HepG2 (cell line): ENCODE data around the gene SCG2. TPM values are rescaled to one million over a fixed set of nuclear protein-coding genes. Genes with fewer than 3 reads are reported as not detected.

Source experiments
- ATAC-seq: fragments of 200-7000 bp; cut with Tn5 transposase; 3 replicates; pipeline ENCODE4 v1.9.1; 2020; ENCODE audit warnings: mild to moderate bottlenecking, moderate library complexity
- BruUV-seq: library from RNA; stranded (reverse); fragments of 400-500 nt; replicated peaks from 2 replicates; lab custom pipeline; 2021; lab: Mats Ljungman, UMichigan
- CTCF ChIA-PET: fragments of 300-600 bp; formaldehyde crosslinking; extraction: SDS; loops from one replicate; lab custom pipeline; 2021; ENCODE audit warnings: low total read pairs, inconsistent platforms, low intra/inter-chr PET ratio; lab: Yijun Ruan, JAX
- POLR2A ChIA-PET: fragments of 350-600 bp; sonication (Branson Sonifier 250); formaldehyde crosslinking; loops from one replicate; lab custom pipeline; 2020; ENCODE audit warnings: antibody characterized with exemption, inconsistent platforms; lab: Yijun Ruan, JAX
- DNase-seq: peaks from one replicate; pipeline ENCODE4 v3.0.0-alpha.2; 2015; ENCODE audit warnings: low spot score
- FAIRE-seq: peaks from 3 replicates; lab custom pipeline; 2011; peaks lifted over from hg19 to GRCh38; lab: Jason Lieb, UNC
- H2AFZ ChIP-seq: one replicate; pipeline ENCODE4 v1.6.1; 2011; ENCODE audit warnings: low read length, inconsistent platforms
- H3K27ac ChIP-seq: fragments of 300-600 bp; 3 replicates; pipeline ENCODE4 v1.8.0; 2011; ENCODE audit warnings: mixed run types, mild to moderate bottlenecking, mixed read lengths, low read length, inconsistent platforms; ENCODE audit not compliant: insufficient read depth; ENCODE audit errors: extremely low read length
- H3K27me3 ChIP-seq, 2 experiments: fragments of 200-600 bp in 1 of 2; 2 replicates in 1 of 2; 3 replicates in 1 of 2; pipeline versions ENCODE4 v1.6.0 to v1.8.0; 2011; ENCODE audit warnings: low read length in 2 of 2, mild to moderate bottlenecking in 2 of 2, moderate library complexity in 2 of 2, inconsistent platforms in 1 of 2; ENCODE audit not compliant: insufficient read depth in 2 of 2, control insufficient read depth in 1 of 2
- H3K36me3 ChIP-seq, 2 experiments: fragments of 200-600 bp in 1 of 2; replicated peaks in 1 of 2; 2 replicates in 1 of 2; 3 replicates in 1 of 2; pipeline versions ENCODE4 v1.5.1 to v1.8.0; 2011; ENCODE audit warnings: low read length in 2 of 2, inconsistent platforms in 1 of 2; ENCODE audit not compliant: insufficient read depth in 2 of 2, control insufficient read depth in 1 of 2
- H3K4me1 ChIP-seq: 2 replicates; pipeline ENCODE4 v1.5.1; 2012; ENCODE audit warnings: low read length, inconsistent platforms; ENCODE audit not compliant: insufficient read depth
- H3K4me2 ChIP-seq: 2 replicates; pipeline ENCODE4 v1.6.0; 2011; ENCODE audit warnings: low read depth, low read length, inconsistent platforms
- H3K4me3 ChIP-seq, 3 experiments: fragments of 200-600 bp in 1 of 3; sonication (generic), shearing (Covaris generic) in 1 of 3; replicated peaks in 1 of 3; 2 replicates each; pipeline ENCODE4 v1.5.1; 2011 to 2016; ENCODE audit warnings: low read length in 3 of 3, inconsistent platforms in 2 of 3, low read depth in 2 of 3, mild to moderate bottlenecking in 2 of 3, control low read depth in 1 of 3, mixed read lengths in 1 of 3; ENCODE audit not compliant: insufficient read depth in 1 of 3
- H3K79me2 ChIP-seq: one replicate; pipeline ENCODE4 v1.6.1; 2011; ENCODE audit warnings: low read length, inconsistent platforms; ENCODE audit not compliant: insufficient read depth
- H3K9ac ChIP-seq: 2 replicates; pipeline ENCODE4 v1.6.0; 2011; ENCODE audit warnings: mild to moderate bottlenecking, low read depth, low read length, inconsistent platforms; ENCODE audit not compliant: insufficient read depth
- H3K9me3 ChIP-seq: 2 replicates; pipeline ENCODE4 v1.5.1; 2012; ENCODE audit warnings: mild to moderate bottlenecking, low read length
- H4K20me1 ChIP-seq: 2 replicates; pipeline ENCODE4 v1.6.0; 2011; ENCODE audit warnings: inconsistent platforms, mild to moderate bottlenecking, low read length, moderate library complexity; ENCODE audit not compliant: insufficient read depth
- ARHGAP35 ChIP-seq: sonication (generic); formaldehyde crosslinking; IDR thresholded peaks from 2 replicates; pipeline ENCODE4 v1.9.0; 2022; ENCODE audit warnings: mild to moderate bottlenecking, inconsistent platforms, moderate library complexity, missing genetic modification reagents, borderline replicate concordance
- BATF2 ChIP-seq: sonication (generic); formaldehyde crosslinking; IDR thresholded peaks from 2 replicates; pipeline ENCODE4 v1.8.0; 2022; ENCODE audit warnings: mild to moderate bottlenecking, missing genetic modification reagents, moderate library complexity
- CC2D1A ChIP-seq: sonication (generic); formaldehyde crosslinking; IDR thresholded peaks from 2 replicates; pipeline ENCODE4 v1.8.1; 2023; ENCODE audit warnings: mild to moderate bottlenecking, missing genetic modification reagents
- CSRNP1 ChIP-seq: sonication (generic); formaldehyde crosslinking; IDR thresholded peaks from 2 replicates; pipeline ENCODE4 v1.8.1; 2023; ENCODE audit warnings: mild to moderate bottlenecking, missing genetic modification reagents
- ETV5 ChIP-seq: IDR thresholded peaks from 2 replicates; pipeline ENCODE4 v1.6.1; 2018; ENCODE audit warnings: missing biosample characterization, missing genetic modification reagents, inconsistent platforms, borderline replicate concordance
- HOMEZ ChIP-seq: IDR thresholded peaks from 2 replicates; pipeline ENCODE4 v1.6.1; 2016; ENCODE audit warnings: low read depth
- HOXA7 ChIP-seq: sonication (generic); formaldehyde crosslinking; IDR thresholded peaks from 2 replicates; pipeline ENCODE4 v1.8.1; 2022; ENCODE audit warnings: mild to moderate bottlenecking, missing genetic modification reagents, moderate library complexity
- MIER3 ChIP-seq: IDR thresholded peaks from 2 replicates; pipeline ENCODE4 v1.6.1; 2016; ENCODE audit warnings: missing compliant biosample characterization, borderline replicate concordance
- ONECUT2 ChIP-seq: sonication (generic); formaldehyde crosslinking; IDR thresholded peaks from 2 replicates; pipeline ENCODE4 v1.4.0; 2020; ENCODE audit warnings: missing genetic modification reagents
- PTBP1 ChIP-seq: fragments of 200-400 bp; formaldehyde crosslinking; IDR thresholded peaks from 2 replicates; pipeline ENCODE4 v1.6.1; 2018; ENCODE audit warnings: low read length, low read depth; ENCODE audit not compliant: poor library complexity, severe bottlenecking
- SMAD1 ChIP-seq: sonication (generic); formaldehyde crosslinking; IDR thresholded peaks from 2 replicates; pipeline ENCODE4 v1.4.0; 2020; ENCODE audit warnings: missing genetic modification reagents, low read depth, mild to moderate bottlenecking, borderline replicate concordance
- TBL1XR1 ChIP-seq: fragments of 150-350 bp; IDR thresholded peaks from 2 replicates; pipeline ENCODE4 v1.6.1; 2014; ENCODE audit warnings: borderline replicate concordance, low read length; ENCODE audit not compliant: partially characterized antibody
- ZBTB1 ChIP-seq: sonication (generic); formaldehyde crosslinking; IDR thresholded peaks from 2 replicates; pipeline ENCODE4 v1.4.0; 2020; ENCODE audit warnings: missing genetic modification reagents, borderline replicate concordance
- ZFP36L1 ChIP-seq: sonication (generic); formaldehyde crosslinking; IDR thresholded peaks from 2 replicates; pipeline ENCODE4 v1.8.0; 2022; ENCODE audit warnings: mild to moderate bottlenecking, missing genetic modification reagents, moderate library complexity
- ZMAT5 ChIP-seq: sonication (generic); formaldehyde crosslinking; IDR thresholded peaks from 2 replicates; pipeline ENCODE4 v1.5.0; 2020; ENCODE audit warnings: mild to moderate bottlenecking, low read depth, missing genetic modification reagents, borderline replicate concordance
- ZNF337 ChIP-seq: sonication (generic); formaldehyde crosslinking; IDR thresholded peaks from 2 replicates; pipeline ENCODE4 v1.5.1; 2020; ENCODE audit warnings: missing genetic modification reagents, low read depth, mild to moderate bottlenecking, borderline replicate concordance
- ZNF446 ChIP-seq: sonication (generic); formaldehyde crosslinking; IDR thresholded peaks from 2 replicates; pipeline ENCODE4 v1.5.0; 2020; ENCODE audit warnings: mild to moderate bottlenecking, missing genetic modification reagents
- ZSCAN29 ChIP-seq: sonication (generic); formaldehyde crosslinking; conservative IDR thresholded peaks from 2 replicates; pipeline ENCODE4 v1.4.0; 2020; ENCODE audit warnings: mild to moderate bottlenecking, missing genetic modification reagents
- WGBS: methylation state at CpG from one replicate; pipeline ENCODE4 v1.1.6; 2017; ENCODE audit warnings: low lambda C conversion rate; 5-methylcytosine and 5-hydroxymethylcytosine counted together
- in situ Hi-C: cut with HindIII; loops from 2 replicates; pipeline ENCODE4 v1.10.0; 2017; ENCODE audit warnings: low pct_unique_long_range_greater_than_20kb; ENCODE audit not compliant: extremely low pct_ligation_motif_present
- intact Hi-C: fragments of 100-400 bp; cut with micrococcal nuclease; formaldehyde crosslinking; loops from one replicate; pipeline ENCODE4 v1.10.0; 2022; ENCODE audit not compliant: unreplicated experiment
- polyA plus RNA-seq, 8 experiments: library from polyadenylated mRNA; depleted of rRNA in 3 of 8; stranded (reverse) in 7 of 8; unstranded in 1 of 8; fragments of >200 nt; fragmentation: Illumina TruSeq in 4 of 8; extraction: Trizol in 4 of 8; gene quantifications; 2 replicates each; pipeline versions ENCODE4 v1.2.1 to v1.2.3, GENCODE V29; 2011 to 2016; ENCODE audit warnings: low read depth in 4 of 8, missing spikeins in 1 of 8, mixed read lengths in 1 of 8; ENCODE audit not compliant: insufficient read depth in 1 of 8
- total RNA-seq, 5 experiments: library from RNA; depleted of rRNA; stranded (reverse); fragments of >200 nt; fragmentation: Illumina TruSeq; extraction: Trizol; gene quantifications; 2 replicates each; pipeline ENCODE4 v1.2.3, GENCODE V29; 2016; ENCODE audit warnings: low read depth in 1 of 5

Gene SCG2
- total and polyA plus RNA-seq, 2 of the 13 experiments (the other 11 are each of a cell fraction or from before 2014, with no cell fraction given), result not detected

- no TSS peak for BruUV-seq
- no peak for TF ChIP-seq HOMEZ (CRISPR knock-in tag)
- TF ChIP-seq PTBP1, result no peak
- TF ChIP-seq ZBTB1 (CRISPR knock-in tag), result no peak
- TF ChIP-seq ZFP36L1 (CRISPR knock-in tag), result no peak
- TF ChIP-seq ONECUT2 (CRISPR knock-in tag), result no peak
- no peak for TF ChIP-seq CC2D1A (CRISPR knock-in tag)
- TF ChIP-seq CSRNP1, result no peak
- TF ChIP-seq TBL1XR1, result no peak
- TF ChIP-seq ZSCAN29 (CRISPR knock-in tag), result no peak
- no peak for TF ChIP-seq BATF2
- TF ChIP-seq ARHGAP35 (CRISPR knock-in tag), result no peak
- TF ChIP-seq ZNF337 (CRISPR knock-in tag), result no peak
- no peak for TF ChIP-seq ETV5
- TF ChIP-seq MIER3 (CRISPR knock-in tag), result no peak
- TF ChIP-seq ZNF446 (CRISPR knock-in tag), result no peak
- TF ChIP-seq HOXA7 (CRISPR knock-in tag), result no peak
- no peak for TF ChIP-seq SMAD1 (CRISPR knock-in tag)
- no peak for TF ChIP-seq ZMAT5 (CRISPR knock-in tag)
- DNase-seq, result no peak
- Histone ChIP-seq H3K27me3 (no peaks in the 10 kb centered on the region), H3K27ac (no peak overlapping the region), H3K9me3 (no peaks in the 10 kb centered on the region), H4K20me1 (no peaks in the 10 kb centered on the region), H3K4me3 (no peak overlapping the region), H3K36me3 (no peaks in the 10 kb centered on the region), H2AFZ (no peak overlapping the region), H3K4me1 (no peaks in the 10 kb centered on the region), H3K4me2 (no peak overlapping the region), H3K79me2 (no peaks in the 10 kb centered on the region), H3K9ac (no peak overlapping the region)
- ATAC-seq, result no peak
- ChIA-PET CTCF (no interaction called here), POLR2A (no interaction called here)
- no peak for FAIRE-seq
- in situ Hi-C loops (no loop called here), intact Hi-C loops (no loop called here)
- WGBS, result 0% methylated on average over 1 of the region's 1 CpG
These were observed 23.3 kb downstream of the SCG2 start for GRCh38 chr2:223578846-223579245.
